Lower lobe of right lung (tissue), 2 donors: ENCODE measurements around the gene KCNJ10. TPM values are rescaled to one million over a fixed set of nuclear protein-coding genes. Genes with fewer than 3 reads are reported as not detected.

ENCODE experiments used
- ATAC-seq, 2 donors: fragments of 200-7000 bp; cut with Tn5 transposase; one replicate each; pipeline ENCODE4 v1.9.1; 2020 to 2022; ENCODE audit warnings: mild to moderate bottlenecking in 2 of 2, moderate library complexity in 2 of 2
- DNase-seq: peaks from one replicate; pipeline ENCODE4 v3.0.0-alpha.2; 2020
- H3K27ac ChIP-seq: fragments of 200-600 bp; one replicate; pipeline ENCODE4 v1.8.0; 2022
- H3K27me3 ChIP-seq: fragments of 200-600 bp; one replicate; pipeline ENCODE4 v1.8.0; 2022; ENCODE audit warnings: low read depth
- H3K36me3 ChIP-seq: fragments of 200-600 bp; one replicate; pipeline ENCODE4 v1.8.0; 2022; ENCODE audit warnings: mild to moderate bottlenecking
- H3K4me1 ChIP-seq: fragments of 200-600 bp; one replicate; pipeline ENCODE4 v1.8.0; 2022
- H3K4me3 ChIP-seq: fragments of 200-600 bp; one replicate; pipeline ENCODE4 v1.8.0; 2022; ENCODE audit warnings: mild to moderate bottlenecking
- H3K9me3 ChIP-seq: fragments of 200-600 bp; one replicate; pipeline ENCODE4 v1.8.0; 2022
- intact Hi-C: fragments of 100-400 bp; cut with DNase I; formaldehyde crosslinking; loops from one replicate; pipeline ENCODE4 v1.11.0; 2022
- total RNA-seq: library from RNA; stranded (reverse); fragmentation: NEBNext Ultra II Directional; extraction: Animal tissue kit (Norgen Biotek cat#: 25700); gene quantifications from one replicate; pipeline ENCODE4 v1.2.1, GENCODE V29; 2021
- TF ChIP-seq, protein P1 (sequence below): fragments of 200-600 bp; IDR thresholded peaks from one replicate; pipeline ENCODE4 v1.8.0; 2022; ENCODE audit warnings: antibody characterized with exemption, mild to moderate bottlenecking
- donor health status: DM: no; HTN: yes; CAD: no; lungs with severe emphysema.

The KCNJ10 gene
- total RNA-seq, 1 donor from 2014 or later, result 0.15 TPM

DNA sequence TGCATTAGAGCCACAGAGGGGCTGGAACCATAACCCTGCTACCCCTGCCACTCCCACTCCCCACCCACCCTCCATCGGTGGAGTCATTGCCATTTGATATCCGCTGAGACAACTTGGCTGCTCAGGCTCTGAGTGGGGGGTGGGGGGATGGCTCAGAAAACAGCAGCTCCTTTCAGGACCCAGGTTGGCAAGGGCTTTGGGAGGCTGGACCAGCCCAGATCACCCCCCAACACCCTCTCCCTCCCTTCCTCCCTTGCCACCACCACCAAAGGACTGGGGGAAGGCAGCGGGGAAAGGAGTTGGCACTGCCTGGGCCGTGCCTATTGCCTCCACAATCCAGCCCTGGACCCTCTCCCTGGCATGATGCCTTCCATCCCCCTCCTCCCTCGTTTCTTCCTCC lies 1.7 kb downstream of the KCNJ10 start:
- TF ChIP-seq, protein P1, sequence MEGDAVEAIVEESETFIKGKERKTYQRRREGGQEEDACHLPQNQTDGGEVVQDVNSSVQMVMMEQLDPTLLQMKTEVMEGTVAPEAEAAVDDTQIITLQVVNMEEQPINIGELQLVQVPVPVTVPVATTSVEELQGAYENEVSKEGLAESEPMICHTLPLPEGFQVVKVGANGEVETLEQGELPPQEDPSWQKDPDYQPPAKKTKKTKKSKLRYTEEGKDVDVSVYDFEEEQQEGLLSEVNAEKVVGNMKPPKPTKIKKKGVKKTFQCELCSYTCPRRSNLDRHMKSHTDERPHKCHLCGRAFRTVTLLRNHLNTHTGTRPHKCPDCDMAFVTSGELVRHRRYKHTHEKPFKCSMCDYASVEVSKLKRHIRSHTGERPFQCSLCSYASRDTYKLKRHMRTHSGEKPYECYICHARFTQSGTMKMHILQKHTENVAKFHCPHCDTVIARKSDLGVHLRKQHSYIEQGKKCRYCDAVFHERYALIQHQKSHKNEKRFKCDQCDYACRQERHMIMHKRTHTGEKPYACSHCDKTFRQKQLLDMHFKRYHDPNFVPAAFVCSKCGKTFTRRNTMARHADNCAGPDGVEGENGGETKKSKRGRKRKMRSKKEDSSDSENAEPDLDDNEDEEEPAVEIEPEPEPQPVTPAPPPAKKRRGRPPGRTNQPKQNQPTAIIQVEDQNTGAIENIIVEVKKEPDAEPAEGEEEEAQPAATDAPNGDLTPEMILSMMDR, result no peak
- H3K4me3 ChIP-seq, result no peak overlapping the region
- no peak for DNase-seq
- H3K4me1 ChIP-seq, result peaks cover 10% of the 10 kb centered on the region
- intact Hi-C loops, result no loop called here
- H3K36me3 ChIP-seq, result no peaks in the 10 kb centered on the region
- peaks cover 5% of the 10 kb centered on the region for H3K27me3 ChIP-seq
- ATAC-seq, result no peak
- H3K27ac ChIP-seq, result no peak overlapping the region
- H3K9me3 ChIP-seq, result no peaks in the 10 kb centered on the region

DNA sequence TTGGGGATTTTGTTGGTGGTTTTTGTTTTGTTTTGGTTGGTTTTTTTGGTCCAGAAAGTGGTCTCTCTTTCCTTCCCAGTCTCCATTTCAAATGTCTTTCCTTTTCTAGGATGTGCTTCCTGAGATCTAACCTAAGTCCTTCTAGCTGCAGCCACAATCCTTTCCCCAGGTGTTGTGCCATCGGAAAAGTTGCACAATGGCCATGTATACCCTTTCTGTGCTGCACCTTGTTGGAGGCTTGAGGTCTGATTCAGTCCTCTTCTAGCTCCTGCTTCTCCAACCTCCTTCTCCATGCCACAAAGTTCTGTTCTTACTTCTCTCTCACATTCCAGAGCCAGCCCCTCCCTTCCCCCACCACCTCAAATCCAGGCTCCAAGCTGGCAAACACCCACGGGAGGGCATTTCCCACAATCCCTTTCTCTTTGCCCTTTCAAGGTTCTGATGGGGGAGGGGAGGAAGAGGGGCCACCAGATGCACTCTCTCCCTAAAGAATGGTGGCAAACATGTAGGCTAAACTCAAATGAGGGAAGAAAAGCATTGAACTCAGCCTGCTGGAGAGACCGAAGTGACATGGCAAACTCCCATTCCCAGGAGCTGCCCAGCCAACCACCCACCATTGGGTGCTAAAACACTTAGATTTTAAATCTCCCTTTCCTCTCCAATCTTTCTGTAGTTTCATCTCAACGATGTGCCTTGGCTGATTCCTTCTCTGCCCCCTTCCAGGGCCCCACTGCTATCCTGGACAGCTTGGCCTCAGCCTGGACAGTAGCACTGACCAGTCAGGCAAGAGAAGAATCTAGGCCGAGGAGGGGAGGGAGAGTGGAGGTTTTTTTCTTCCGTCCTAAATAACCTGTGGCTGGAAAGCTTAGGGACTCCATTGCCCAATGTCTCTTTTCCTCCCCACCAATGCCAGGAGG lies 2.9 kb downstream of the KCNJ10 start:
- Histone ChIP-seq H3K9me3 (no peaks in the 10 kb centered on the region), H3K27me3 (peaks cover 9% of the 10 kb centered on the region), H3K4me1 (peaks cover 10% of the 10 kb centered on the region), H3K4me3 (no peak overlapping the region), H3K27ac (no peak overlapping the region), H3K36me3 (no peaks in the 10 kb centered on the region)
- DNase-seq, result no peak
- intact Hi-C loops, result no loop called here
- ATAC-seq, result no peak
- TF ChIP-seq, protein P1, result no peak

DNA sequence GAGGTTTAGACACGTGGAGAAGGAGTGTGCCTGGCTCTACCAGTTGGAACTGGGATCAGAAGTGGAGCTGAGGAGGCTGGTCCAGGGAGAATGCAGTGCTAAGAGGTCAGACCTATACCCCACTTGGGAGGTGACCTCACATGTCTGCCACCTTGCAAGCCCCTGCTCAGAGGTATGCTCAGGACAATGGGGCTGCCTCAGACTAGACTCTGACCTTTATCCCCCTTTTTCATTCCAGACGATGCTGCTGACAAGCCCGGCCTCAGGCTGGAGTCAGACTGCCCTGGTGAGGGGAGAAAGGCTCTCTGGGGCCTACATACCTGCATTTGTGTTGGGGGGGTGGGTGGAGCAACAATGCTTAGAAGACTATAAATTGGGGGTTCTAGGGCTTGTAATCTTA lies 5.2 kb downstream of the KCNJ10 start:
- TF ChIP-seq, protein P1, result no peak
- intact Hi-C loops, result no loop called here
- H3K27ac ChIP-seq, result no peak overlapping the region

DNA sequence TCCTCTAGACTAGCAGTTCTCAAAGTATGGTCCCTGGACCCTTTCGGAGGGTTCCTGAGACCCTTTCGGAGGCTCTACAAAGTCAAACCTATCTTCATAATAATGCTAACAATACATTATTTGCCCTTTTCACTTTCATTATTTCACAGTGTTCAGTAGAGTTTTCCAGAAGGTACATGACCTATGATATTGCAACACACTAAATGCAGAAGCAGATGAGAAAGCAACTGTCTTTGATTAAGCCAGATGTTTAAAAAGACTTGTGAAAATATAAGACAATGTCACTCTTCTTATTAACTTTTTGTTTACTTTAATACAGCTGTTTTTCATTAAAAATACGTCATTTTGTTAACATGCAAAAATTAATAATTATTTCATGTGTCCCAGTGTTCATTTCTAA lies 5.8 kb downstream of the KCNJ10 start:
- no peak for ATAC-seq
- no peaks in the 10 kb centered on the region for H3K4me1 ChIP-seq
- H3K27ac ChIP-seq, result no peak overlapping the region
- peaks cover 5% of the 10 kb centered on the region for H3K27me3 ChIP-seq
- DNase-seq, result no peak
- no peak overlapping the region for H3K4me3 ChIP-seq
- intact Hi-C loops, result no loop called here
- no peaks in the 10 kb centered on the region for H3K36me3 ChIP-seq
- TF ChIP-seq, protein P1, result no peak
- no peaks in the 10 kb centered on the region for H3K9me3 ChIP-seq

More for the DNA sequence above, 5.2 kb downstream of the KCNJ10 start:
- no peak overlapping the region for H3K4me3 ChIP-seq
- no peak for DNase-seq
- no peaks in the 10 kb centered on the region for H3K36me3 ChIP-seq
- peaks cover 5% of the 10 kb centered on the region for H3K27me3 ChIP-seq
- ATAC-seq, result no peak
- no peaks in the 10 kb centered on the region for H3K4me1 ChIP-seq
- no peaks in the 10 kb centered on the region for H3K9me3 ChIP-seq

DNA sequence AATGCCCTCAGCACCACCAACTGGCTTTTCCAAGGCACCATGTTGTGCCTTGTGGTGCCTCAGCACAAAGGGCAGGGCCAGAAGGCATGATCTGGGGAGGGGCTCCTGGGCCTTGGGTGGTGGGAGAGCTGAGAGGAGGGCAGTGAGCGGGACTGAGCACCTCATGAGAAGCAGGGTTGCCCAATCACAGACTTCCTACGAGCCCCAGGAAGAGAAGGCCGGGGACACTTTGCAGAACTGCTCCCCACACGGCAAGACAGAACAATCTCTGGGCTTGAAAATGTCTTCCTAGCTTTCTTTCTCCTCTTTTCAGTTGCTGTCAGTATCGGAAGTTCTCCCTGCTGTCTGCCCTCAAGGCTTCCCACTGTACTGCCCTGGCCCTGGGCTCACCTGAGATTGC lies 6.8 kb downstream of the KCNJ10 start:
- Histone ChIP-seq H3K9me3 (no peaks in the 10 kb centered on the region), H3K27ac (no peak overlapping the region), H3K36me3 (no peaks in the 10 kb centered on the region), H3K4me1 (no peaks in the 10 kb centered on the region), H3K27me3 (peaks cover 5% of the 10 kb centered on the region), H3K4me3 (no peak overlapping the region)
- TF ChIP-seq, protein P1, result no peak
- DNase-seq (no peak), ATAC-seq (no peak)
- intact Hi-C loops, result no loop called here
